Measurements from ENCODE around the gene PDSS2.
"Not testable (repeated sequence)": the region's sequence is repeated elsewhere in the genome, so short reads cannot be mapped to it uniquely, and the experiment has no call there.

The PDSS2 gene

GRCh38 chr6:107152638-107153430 is 306.5 kb downstream of the PDSS2 start:
- no peak for DNase-seq

DNA sequence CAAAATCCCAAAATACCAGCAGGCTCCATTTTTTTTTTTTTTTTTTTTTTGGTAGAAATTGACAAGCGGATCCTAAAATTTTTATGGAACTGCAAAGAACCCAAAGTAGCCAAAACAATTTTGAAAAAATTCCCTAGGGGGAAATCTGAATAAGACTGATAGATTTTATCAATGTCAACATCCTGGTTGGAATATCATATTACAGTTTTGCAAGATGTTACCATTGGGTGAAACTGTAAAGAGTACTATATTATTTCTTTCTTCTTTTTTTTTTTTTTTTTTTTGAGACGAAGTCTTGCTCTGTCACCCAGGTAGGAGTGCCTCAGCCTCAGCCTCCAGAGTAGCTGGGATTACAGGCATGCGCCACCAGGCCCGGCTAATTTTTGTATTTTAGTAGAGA is 314.7 kb downstream of the PDSS2 start:
- DNase-seq: no peak

GRCh38 chr6:107144014-107144413 is 315.4 kb downstream of the PDSS2 start:
- DNase-seq: no peak

DNA sequence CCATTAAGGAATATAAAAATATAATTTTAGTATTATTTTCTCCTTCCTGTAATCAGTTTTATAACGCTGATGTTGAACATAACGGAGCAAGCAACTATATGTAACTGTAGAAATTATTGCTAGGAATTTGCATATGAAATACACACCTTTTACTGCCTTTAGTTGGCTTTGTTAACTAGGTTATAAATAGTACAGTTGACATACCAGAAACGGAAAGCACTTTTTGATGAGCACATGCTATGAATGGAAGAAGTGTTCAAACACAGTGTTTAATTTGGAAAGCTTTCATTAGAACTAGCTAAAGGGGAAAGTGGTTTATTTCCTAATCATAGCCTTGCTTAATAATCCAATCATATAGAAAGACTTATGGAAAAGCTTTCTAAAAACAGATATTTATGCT is 318.8 kb downstream of the PDSS2 start:
- no peak for DNase-seq

GRCh38 chr6:107136324-107136723 is 323.0 kb downstream of the PDSS2 start:
- not testable (repeated sequence) for DNase-seq

DNA sequence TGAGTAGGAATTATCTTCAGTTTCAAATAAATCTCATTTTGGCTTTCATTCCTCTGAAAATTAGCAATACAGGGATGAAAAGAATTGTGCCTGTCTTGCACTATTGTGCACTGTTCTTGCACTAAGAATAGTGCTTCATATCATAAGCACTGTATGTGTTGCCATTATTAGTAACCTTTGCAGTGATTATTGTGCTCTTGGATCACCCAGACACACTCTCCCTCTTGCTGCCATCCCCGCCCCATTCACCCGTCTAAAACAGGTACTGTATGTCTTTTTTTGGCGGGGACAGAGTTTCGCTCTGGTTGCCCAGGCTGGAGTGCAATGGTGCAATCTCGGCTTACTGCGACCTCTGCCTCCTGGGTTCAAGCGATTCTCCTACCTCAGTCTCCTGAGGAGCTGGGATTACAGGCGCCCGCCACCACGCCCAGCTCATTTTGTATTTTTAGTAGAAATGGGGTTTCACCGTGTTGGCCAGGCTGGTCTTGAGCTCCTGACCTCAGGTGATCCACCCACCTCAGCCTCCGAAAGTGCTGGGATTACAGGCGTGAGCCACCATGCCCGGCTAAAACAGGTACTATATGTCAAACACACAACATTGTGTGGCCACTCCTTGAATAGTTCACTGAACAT is 324.2 kb downstream of the PDSS2 start:
- DNase-seq: not testable (repeated sequence)

GRCh38 chr6:107132330-107132954 is 326.9 kb downstream of the PDSS2 start:
- DNase-seq: peak in 1 of 2 donors; percentile 11

GRCh38 chr6:107129370-107129925 is 329.9 kb downstream of the PDSS2 start:
- no peak for DNase-seq

GRCh38 chr6:107128577-107128976 is 330.8 kb downstream of the PDSS2 start:
- no peak for DNase-seq

- DNase-seq: no peak
These were observed 331.2 kb downstream of the PDSS2 start for GRCh38 chr6:107128175-107128574.

DNA sequence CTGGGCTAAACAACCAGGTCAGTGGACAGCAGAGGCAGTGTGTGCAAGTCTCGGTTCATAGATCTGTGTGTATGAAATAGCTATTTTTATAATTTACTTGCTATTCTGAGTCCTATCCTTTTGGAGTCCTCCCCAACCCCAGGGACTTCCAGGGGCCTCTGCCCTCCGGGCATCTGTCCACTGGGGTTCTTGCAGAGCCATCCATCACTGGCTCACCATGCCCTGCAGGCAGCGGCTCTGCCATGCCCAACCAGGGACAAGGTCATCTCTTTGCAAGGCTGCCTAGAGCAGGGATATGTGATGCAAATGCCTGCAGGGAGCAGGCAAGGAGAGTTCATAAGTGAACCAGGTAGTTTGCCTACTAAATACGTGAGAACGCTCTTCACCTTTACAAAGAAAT is 333.6 kb downstream of the PDSS2 start:
- DNase-seq: no peak

- DNase-seq: no peak
These were observed 334.4 kb downstream of the PDSS2 start for GRCh38 chr6:107124934-107125348.

DNA sequence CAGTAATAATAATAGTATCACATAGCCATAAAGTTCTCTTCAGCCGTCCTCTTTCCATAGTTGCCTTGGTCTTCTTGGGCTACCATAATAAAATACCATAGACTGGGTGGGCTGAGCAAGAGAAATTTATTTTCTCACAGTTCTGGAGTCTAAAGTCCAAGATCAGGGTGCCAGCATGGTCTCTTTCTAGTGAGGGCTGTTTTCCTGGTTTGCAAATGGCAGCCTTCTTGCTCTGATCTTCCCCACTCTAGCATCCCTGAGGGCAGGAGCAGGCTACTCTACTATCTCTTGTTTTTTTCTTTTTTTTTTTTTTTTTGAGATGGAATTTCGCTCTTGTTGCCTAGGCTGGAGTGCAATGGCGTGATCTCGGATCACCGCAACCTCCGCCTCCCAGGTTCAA is 335.9 kb downstream of the PDSS2 start:
- no peak for DNase-seq

DNA sequence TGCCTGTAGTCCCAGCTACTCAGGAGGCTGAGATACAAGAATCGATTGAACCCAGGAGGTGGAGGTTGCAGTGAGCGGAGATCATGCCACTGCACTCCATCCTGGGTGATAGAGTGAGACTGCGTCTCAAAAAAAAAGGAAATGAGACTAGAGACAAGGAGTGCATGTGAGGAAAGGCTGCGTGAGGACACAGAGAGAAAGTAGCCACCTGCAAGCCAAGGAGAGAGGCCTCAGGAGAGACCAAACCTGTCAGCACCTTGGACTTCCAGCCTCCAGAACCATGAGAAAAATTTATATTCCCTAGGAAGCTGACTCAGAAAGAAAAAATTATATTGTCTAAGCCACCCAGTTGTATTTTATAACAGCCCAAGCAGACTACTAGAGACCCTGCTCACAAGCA is 336.6 kb downstream of the PDSS2 start:
- no peak for DNase-seq

GRCh38 chr6:107121964-107122495 is 337.3 kb downstream of the PDSS2 start:
- DNase-seq: no peak

- DNase-seq: no peak
These were observed 338.1 kb downstream of the PDSS2 start for GRCh38 chr6:107121266-107121665.

- no peak for DNase-seq
These were observed 339.0 kb downstream of the PDSS2 start for GRCh38 chr6:107120404-107120803.

- no peak for DNase-seq
These were observed 340.4 kb downstream of the PDSS2 start for GRCh38 chr6:107118976-107119375.

- not testable (repeated sequence) for DNase-seq
These were observed 340.8 kb downstream of the PDSS2 start for GRCh38 chr6:107118540-107118939.

GRCh38 chr6:107116931-107117330 is 342.4 kb downstream of the PDSS2 start:
- DNase-seq: no peak

GRCh38 chr6:107116328-107116892 is 343.0 kb downstream of the PDSS2 start:
- peak in 1 of 2 donors; percentile 3 for DNase-seq

- peak; percentile 30 to 46 for DNase-seq
These were observed 343.6 kb downstream of the PDSS2 start for GRCh38 chr6:107115695-107116327.
